Measurements from ENCODE around the gene HAPLN1.

The HAPLN1 gene

DNA sequence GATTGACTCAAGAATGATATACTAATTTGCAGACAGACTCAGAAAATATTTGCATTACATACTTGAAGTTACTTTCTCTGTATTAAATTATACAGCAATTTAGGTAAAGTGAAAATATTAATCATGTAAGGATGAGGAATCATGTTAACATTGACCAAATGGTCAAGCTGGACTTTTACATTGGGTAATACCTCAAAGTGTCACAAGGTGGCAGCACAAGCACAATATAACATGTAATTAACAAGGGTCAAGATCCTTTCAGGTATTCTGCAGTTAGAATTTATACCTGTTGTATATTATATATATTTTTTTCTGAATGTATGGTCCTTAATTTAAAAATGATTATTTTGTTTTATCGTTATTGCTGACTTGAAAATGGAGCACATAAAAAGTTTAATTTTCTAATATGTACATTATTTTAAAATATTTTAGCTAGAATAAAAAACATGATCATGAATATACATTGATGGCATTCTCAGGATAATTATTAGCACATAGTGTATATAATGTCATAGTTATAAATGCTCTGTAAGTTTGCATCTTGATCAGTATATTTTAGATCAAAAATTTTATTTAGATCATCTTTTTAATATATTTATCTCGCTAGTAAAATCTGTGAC is 8.6 kb downstream of the HAPLN1 start:
- peaks cover 37% of the 10 kb centered on the region for H3K4me1 Mint-ChIP-seq
- DNase-seq: peak; percentile 62
- peaks cover 26% of the 10 kb centered on the region for H3K36me3 Mint-ChIP-seq (ENCODE audit: low read depth)
- no peaks in the 10 kb centered on the region for H3K27me3 Mint-ChIP-seq (ENCODE audit: low read depth, poor library complexity)
- H3K4me3 Mint-ChIP-seq: no peak overlapping the region
- TF ChIP-seq, protein P1, sequence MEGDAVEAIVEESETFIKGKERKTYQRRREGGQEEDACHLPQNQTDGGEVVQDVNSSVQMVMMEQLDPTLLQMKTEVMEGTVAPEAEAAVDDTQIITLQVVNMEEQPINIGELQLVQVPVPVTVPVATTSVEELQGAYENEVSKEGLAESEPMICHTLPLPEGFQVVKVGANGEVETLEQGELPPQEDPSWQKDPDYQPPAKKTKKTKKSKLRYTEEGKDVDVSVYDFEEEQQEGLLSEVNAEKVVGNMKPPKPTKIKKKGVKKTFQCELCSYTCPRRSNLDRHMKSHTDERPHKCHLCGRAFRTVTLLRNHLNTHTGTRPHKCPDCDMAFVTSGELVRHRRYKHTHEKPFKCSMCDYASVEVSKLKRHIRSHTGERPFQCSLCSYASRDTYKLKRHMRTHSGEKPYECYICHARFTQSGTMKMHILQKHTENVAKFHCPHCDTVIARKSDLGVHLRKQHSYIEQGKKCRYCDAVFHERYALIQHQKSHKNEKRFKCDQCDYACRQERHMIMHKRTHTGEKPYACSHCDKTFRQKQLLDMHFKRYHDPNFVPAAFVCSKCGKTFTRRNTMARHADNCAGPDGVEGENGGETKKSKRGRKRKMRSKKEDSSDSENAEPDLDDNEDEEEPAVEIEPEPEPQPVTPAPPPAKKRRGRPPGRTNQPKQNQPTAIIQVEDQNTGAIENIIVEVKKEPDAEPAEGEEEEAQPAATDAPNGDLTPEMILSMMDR (IDR thresholded peaks at IDR 0.05): peak; percentile 89
- peaks cover 14% of the 10 kb centered on the region for H3K9me3 Mint-ChIP-seq
- no peak overlapping the region for H3K27ac Mint-ChIP-seq

DNA sequence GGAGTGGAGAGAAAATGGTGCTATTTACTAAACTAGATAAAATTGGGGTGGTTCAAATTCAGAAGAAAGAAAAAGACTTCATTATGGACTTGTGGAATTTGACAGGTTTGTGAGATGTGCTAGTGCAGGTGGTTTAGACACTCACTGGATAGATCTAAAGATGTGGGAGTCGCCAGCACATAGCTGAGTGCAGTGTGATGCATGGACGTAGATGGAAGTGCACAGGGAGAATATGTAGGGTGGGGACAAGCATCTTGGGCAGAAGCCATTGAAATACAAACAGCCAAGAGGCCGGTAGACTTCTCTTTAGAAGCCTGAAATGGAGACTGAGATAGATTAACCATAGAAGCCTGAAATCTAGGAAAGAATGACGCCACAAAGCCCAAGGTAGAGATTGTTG is 10.7 kb downstream of the HAPLN1 start:
- Mint-ChIP-seq H3K4me1 (peaks cover 20% of the 10 kb centered on the region), H3K27ac (peak overlapping the region; percentile 3)

DNA sequence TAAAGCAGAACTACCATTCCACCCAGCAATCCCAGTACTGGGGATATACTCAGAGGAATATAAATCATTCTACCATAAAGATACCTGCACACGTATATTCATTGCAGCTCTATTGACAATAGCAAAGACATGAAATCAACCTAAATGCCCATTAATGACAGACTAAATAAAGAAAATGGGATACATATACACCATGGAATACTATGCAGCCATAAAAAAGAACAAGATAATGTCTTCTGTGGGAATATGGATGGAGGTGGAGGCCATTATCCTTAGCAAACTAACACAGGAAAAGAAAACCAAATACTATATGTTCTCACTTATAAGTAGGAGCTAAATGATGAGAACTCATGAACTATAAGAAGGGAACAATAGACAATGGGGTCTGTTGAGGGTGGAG is 12.5 kb downstream of the HAPLN1 start:
- Mint-ChIP-seq H3K4me3 (no peak overlapping the region), H3K27ac (no peak overlapping the region)
- TF ChIP-seq, protein P1 (IDR thresholded peaks at IDR 0.05): no peak

More for the DNA sequence above, 10.7 kb downstream of the HAPLN1 start:
- Mint-ChIP-seq H3K27me3 (ENCODE audit: low read depth, poor library complexity) (no peaks in the 10 kb centered on the region), H3K9me3 (peaks cover 35% of the 10 kb centered on the region), H3K36me3 (ENCODE audit: low read depth) (peaks cover 46% of the 10 kb centered on the region), H3K4me3 (no peak overlapping the region)
- no peak for DNase-seq
- TF ChIP-seq, protein P1 (IDR thresholded peaks at IDR 0.05): no peak

DNA sequence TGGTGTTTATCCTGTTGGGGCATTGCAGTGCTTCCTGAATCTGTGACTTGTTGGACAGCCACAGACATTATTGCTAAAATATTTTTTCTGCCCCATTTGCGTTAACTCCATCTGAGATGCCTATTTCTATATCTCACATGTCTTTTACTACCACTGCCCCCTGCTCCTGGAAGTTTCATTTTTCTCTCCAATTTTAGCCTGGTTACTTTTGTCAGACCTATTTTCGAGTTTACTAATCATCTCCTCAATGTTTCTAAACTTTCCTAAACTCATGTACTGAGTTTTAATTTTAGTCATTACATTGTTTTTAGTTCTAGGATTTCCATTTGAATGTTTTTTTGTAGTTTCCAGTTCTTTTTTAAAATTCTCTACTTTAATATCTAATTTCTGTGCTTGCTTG is 17.6 kb downstream of the HAPLN1 start:
- TF ChIP-seq, protein P1 (IDR thresholded peaks at IDR 0.05): no peak

More for the DNA sequence above, 12.5 kb downstream of the HAPLN1 start:
- peaks cover 5% of the 10 kb centered on the region for H3K4me1 Mint-ChIP-seq
- H3K36me3 Mint-ChIP-seq (ENCODE audit: low read depth): peaks cover 64% of the 10 kb centered on the region
- peaks cover 53% of the 10 kb centered on the region for H3K9me3 Mint-ChIP-seq
- no peak for DNase-seq
- H3K27me3 Mint-ChIP-seq (ENCODE audit: low read depth, poor library complexity): no peaks in the 10 kb centered on the region

DNA sequence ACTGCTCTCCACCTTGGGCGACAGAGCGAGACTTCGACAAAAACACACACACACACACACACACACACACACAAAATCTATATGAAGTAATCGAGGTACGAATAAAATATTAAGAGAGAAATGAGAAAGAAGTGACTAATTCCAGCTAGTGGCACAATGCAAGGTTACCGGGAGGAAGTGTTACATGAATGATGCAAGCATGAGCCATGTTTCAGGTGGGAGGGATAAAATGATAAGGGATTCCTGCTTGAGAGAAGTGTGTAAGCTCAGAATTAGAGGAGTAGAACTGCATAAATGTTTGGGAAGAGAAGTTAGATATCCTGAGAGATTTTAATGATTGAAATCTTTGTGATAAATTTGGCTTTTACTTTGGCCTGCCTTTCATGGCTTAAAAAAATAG is 18.8 kb downstream of the HAPLN1 start:
- H3K27ac Mint-ChIP-seq: no peak overlapping the region
- TF ChIP-seq, protein P1 (IDR thresholded peaks at IDR 0.05): no peak
- no peaks in the 10 kb centered on the region for H3K27me3 Mint-ChIP-seq (ENCODE audit: low read depth, poor library complexity)
- H3K9me3 Mint-ChIP-seq: peaks cover 48% of the 10 kb centered on the region
- no peak for DNase-seq
- no peaks in the 10 kb centered on the region for H3K4me1 Mint-ChIP-seq
- H3K36me3 Mint-ChIP-seq (ENCODE audit: low read depth): peaks cover 62% of the 10 kb centered on the region
- no peak overlapping the region for H3K4me3 Mint-ChIP-seq

More for the DNA sequence above, 17.6 kb downstream of the HAPLN1 start:
- Mint-ChIP-seq H3K4me3 (no peak overlapping the region), H3K4me1 (no peaks in the 10 kb centered on the region), H3K27me3 (ENCODE audit: low read depth, poor library complexity) (no peaks in the 10 kb centered on the region), H3K9me3 (peaks cover 52% of the 10 kb centered on the region), H3K27ac (peak overlapping the region; percentile 33), H3K36me3 (ENCODE audit: low read depth) (peaks cover 62% of the 10 kb centered on the region)
- DNase-seq: no peak

DNA sequence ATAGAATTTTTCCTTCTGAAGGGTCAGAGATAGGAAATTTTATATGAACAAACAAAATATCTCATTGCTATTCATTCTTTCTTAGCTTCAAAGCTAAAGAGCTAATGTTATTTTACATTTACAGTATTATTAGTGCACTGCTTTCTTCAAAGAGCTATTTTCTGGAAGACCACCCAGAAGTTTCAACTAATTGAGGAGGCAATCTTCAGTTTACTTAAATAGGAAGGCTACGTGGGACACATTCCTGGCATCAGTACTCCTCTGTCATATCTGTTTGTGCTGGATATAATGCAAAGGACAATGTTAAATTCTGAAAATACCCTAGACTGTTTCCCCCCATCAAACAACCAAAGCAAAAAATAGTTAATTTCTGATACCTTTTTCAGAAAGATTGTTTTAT is 30.8 kb downstream of the HAPLN1 start:
- TF ChIP-seq, protein P1 (IDR thresholded peaks at IDR 0.05): no peak
- Mint-ChIP-seq H3K27ac (no peak overlapping the region), H3K27me3 (ENCODE audit: low read depth, poor library complexity) (no peaks in the 10 kb centered on the region), H3K4me3 (no peak overlapping the region), H3K9me3 (no peaks in the 10 kb centered on the region), H3K36me3 (ENCODE audit: low read depth) (peaks cover 29% of the 10 kb centered on the region), H3K4me1 (no peaks in the 10 kb centered on the region)
- no peak for DNase-seq
